HFFc6 (cell line): ENCODE results near the gene PNP. TPM values are rescaled to one million over a fixed set of nuclear protein-coding genes. Genes with fewer than 3 reads are reported as not detected.

ENCODE experiments used
- DNase-seq: peaks from one replicate; pipeline ENCODE4 v3.0.0-alpha.2; 2018
- H3K27ac Mint-ChIP-seq: 2 replicates; pipeline ENCODE4 v1.8.0; 2020; ENCODE audit warnings: mild to moderate bottlenecking, mixed read lengths
- H3K27me3 Mint-ChIP-seq: 2 replicates; pipeline ENCODE4 v1.8.0; 2021; ENCODE audit warnings: mild to moderate bottlenecking, moderate library complexity, mixed read lengths; ENCODE audit not compliant: insufficient read depth
- H3K36me3 Mint-ChIP-seq: 2 replicates; pipeline ENCODE4 v1.8.0; 2021; ENCODE audit warnings: low read depth, mixed read lengths
- H3K4me1 Mint-ChIP-seq: 2 replicates; pipeline ENCODE4 v1.8.0; 2020; ENCODE audit warnings: low read depth, mixed read lengths
- H3K4me3 Mint-ChIP-seq: 2 replicates; pipeline ENCODE4 v1.8.0; 2020; ENCODE audit warnings: mild to moderate bottlenecking, moderate library complexity, mixed read lengths
- H3K9me3 Mint-ChIP-seq: 2 replicates; pipeline ENCODE4 v1.8.0; 2020; ENCODE audit warnings: mild to moderate bottlenecking, mixed read lengths
- total RNA-seq, 6 experiments: library from RNA; stranded (reverse); fragmentation: NEBNext Ultra II Directional; extraction: Animal tissue kit (Norgen Biotek cat#: 25700); gene quantifications; 2 replicates in 1 of 6; 3 replicates in 5 of 6; pipeline ENCODE4 v1.2.3, GENCODE V29; 2021
- TF ChIP-seq, protein P1 (sequence below): fragments of 200-600 bp; sonication (generic); IDR thresholded peaks from 2 replicates; pipeline ENCODE4 v1.5.0; 2021; ENCODE audit warnings: antibody characterized with exemption, mild to moderate bottlenecking

Gene PNP
- total RNA-seq, 6 experiments from 2014 or later, result 19.8 to 32.3 (median 25.7) TPM

DNA sequence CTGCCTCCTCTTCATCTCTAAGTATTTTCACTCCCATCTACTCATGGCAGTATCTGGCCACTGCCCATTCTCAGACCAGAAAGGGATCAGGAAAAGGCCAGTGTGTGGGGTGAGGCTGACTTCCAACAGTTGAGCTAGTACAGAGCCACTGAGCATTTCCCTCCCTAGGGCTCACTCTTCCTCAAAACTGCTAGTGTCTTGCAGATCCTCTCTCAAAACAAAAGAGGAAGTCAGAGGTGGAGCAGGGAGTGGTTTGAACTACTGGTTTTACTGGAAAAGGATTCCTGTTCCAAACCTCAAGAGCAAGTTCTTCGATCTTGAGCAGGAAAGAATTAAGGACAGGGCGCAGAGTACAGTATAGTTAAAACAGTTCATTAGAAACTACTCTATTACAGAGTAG, 24.4 kb downstream of the PNP start:
- H3K9me3 Mint-ChIP-seq, result no peaks in the 10 kb centered on the region
- peaks cover 50% of the 10 kb centered on the region for H3K4me1 Mint-ChIP-seq
- no peaks in the 10 kb centered on the region; the same call in 1 of the 2 replicates for H3K36me3 Mint-ChIP-seq
- no peak overlapping the region for H3K27ac Mint-ChIP-seq
- peaks cover 4% of the 10 kb centered on the region for H3K27me3 Mint-ChIP-seq
- TF ChIP-seq, protein P1, sequence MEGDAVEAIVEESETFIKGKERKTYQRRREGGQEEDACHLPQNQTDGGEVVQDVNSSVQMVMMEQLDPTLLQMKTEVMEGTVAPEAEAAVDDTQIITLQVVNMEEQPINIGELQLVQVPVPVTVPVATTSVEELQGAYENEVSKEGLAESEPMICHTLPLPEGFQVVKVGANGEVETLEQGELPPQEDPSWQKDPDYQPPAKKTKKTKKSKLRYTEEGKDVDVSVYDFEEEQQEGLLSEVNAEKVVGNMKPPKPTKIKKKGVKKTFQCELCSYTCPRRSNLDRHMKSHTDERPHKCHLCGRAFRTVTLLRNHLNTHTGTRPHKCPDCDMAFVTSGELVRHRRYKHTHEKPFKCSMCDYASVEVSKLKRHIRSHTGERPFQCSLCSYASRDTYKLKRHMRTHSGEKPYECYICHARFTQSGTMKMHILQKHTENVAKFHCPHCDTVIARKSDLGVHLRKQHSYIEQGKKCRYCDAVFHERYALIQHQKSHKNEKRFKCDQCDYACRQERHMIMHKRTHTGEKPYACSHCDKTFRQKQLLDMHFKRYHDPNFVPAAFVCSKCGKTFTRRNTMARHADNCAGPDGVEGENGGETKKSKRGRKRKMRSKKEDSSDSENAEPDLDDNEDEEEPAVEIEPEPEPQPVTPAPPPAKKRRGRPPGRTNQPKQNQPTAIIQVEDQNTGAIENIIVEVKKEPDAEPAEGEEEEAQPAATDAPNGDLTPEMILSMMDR, result no peak
- no peak overlapping the region for H3K4me3 Mint-ChIP-seq
- no peak for DNase-seq

DNA sequence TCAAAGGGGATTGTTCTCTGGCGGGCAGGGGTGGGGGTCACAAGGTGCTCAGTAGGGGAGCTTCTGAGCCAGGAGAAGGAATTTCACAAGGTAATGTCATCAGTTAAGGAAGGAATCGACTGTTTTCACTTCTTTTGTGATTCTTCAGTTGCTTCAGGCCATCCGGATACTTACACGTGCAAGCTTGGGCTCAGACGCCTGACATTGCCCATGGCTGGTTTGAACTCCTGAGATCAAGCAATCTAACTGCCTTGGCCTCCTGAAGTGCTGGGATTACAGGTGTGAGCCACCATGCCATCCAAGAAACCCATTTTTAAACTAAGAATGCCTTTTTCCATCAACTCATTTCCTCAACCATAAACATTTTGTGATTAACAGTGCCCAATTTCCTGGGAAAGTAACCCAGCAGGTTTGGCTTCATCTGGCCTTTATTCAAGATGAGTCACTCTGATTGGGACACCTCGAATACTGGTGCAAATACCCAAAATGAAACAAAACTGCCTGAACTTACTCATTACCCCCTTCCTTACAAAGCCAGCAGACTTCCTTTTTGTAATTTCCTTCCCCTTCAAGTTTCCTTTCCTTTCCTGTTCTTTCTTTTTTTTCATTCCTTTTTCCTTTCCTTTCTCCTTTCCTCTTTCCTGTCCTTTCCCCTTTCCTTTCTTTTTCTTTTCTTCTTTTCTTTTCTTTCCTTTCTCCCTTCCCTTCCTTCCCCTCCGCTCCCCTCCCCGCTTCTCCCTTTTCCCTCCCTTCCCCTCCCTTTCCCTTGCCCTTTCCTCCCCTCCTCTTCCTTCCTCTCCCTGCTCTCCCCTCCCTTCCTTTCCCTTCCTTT, 25.9 kb downstream of the PNP start:
- TF ChIP-seq, protein P1, result no peak
- Mint-ChIP-seq H3K4me3 (no peak overlapping the region), H3K27ac (no peak overlapping the region), H3K4me1 (peaks cover 40% of the 10 kb centered on the region), H3K9me3 (no peaks in the 10 kb centered on the region), H3K36me3 (no peaks in the 10 kb centered on the region; the same call in 1 of the 2 replicates), H3K27me3 (peaks cover 4% of the 10 kb centered on the region)
- no peak for DNase-seq

DNA sequence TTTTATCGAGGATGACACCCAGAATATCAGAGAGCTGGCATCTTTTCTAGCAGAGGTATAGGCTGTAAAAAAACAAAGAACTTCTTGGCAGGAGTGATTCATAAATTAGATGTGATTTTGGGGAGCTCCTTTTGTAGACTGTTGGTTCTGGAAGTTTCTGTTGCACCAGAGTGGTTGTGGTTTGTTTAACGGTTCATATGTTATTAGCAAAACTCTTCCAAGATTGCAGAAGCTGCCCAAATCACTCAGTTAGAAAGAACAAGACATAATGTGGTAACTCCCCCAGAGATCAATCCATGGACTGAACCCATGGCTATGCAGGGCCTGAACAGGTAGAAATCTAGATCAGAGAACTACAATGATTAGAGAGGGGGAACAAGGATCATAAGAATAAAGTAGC, 29.4 kb downstream of the PNP start:
- H3K4me3 Mint-ChIP-seq, result no peak overlapping the region
- no peak for DNase-seq
- H3K27me3 Mint-ChIP-seq, result peaks cover 2% of the 10 kb centered on the region
- TF ChIP-seq, protein P1, result no peak
- H3K9me3 Mint-ChIP-seq, result no peaks in the 10 kb centered on the region; the same call in 1 of the 2 replicates
- H3K36me3 Mint-ChIP-seq, result no peaks in the 10 kb centered on the region; the same call in 1 of the 2 replicates
- H3K4me1 Mint-ChIP-seq, result peaks cover 21% of the 10 kb centered on the region
- H3K27ac Mint-ChIP-seq, result no peak overlapping the region

DNA sequence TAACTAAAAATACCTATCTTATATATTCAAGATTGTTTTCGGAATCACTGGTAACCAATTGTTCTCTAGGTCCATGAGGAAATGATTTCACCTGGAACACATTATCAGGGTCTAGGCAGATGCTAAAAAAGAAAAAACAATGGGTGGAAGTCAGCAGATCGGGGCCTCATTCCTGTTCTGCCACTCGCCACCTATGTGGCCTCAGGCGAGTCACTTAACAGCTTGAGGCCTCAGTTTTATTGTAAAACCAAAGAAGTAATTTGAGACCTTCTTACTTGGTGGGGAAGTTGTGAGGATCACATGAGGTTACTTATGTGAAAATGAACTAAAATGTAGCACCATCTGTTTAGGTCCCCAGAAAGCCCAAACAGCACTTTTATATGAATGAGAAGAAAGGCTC, 29.9 kb downstream of the PNP start:
- Mint-ChIP-seq H3K4me1 (peaks cover 19% of the 10 kb centered on the region), H3K27me3 (peaks cover 2% of the 10 kb centered on the region), H3K27ac (no peak overlapping the region), H3K36me3 (no peaks in the 10 kb centered on the region; the same call in 1 of the 2 replicates), H3K9me3 (no peaks in the 10 kb centered on the region; the same call in 1 of the 2 replicates), H3K4me3 (no peak overlapping the region)
- TF ChIP-seq, protein P1, result no peak
- DNase-seq, result no peak

DNA sequence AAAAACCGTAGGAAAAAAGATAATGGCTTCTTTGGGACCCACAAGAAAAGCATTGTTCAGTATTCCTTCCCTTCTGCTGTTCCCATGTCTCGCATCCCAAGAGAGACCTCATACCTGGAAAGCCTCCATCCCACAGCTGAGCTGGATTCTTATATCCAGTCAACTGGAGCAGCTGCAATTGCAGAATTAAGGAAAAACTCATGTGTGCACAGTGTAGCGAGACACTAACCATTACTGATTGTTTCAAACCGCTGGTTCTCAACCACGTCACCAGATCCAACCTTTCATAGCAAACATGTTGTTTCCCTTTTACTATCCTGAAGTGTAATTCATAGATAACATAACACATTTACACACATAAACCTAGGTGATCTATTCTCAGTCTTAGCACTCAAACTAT, 30.7 kb downstream of the PNP start:
- no peak overlapping the region for H3K4me3 Mint-ChIP-seq
- peaks cover 17% of the 10 kb centered on the region for H3K4me1 Mint-ChIP-seq
- H3K27me3 Mint-ChIP-seq, result peaks cover 2% of the 10 kb centered on the region

More for the DNA sequence above, 30.7 kb downstream of the PNP start:
- TF ChIP-seq, protein P1, result no peak
- H3K36me3 Mint-ChIP-seq, result no peaks in the 10 kb centered on the region; the same call in 1 of the 2 replicates
- H3K27ac Mint-ChIP-seq, result no peak overlapping the region
- DNase-seq, result no peak
- H3K9me3 Mint-ChIP-seq, result no peaks in the 10 kb centered on the region; the same call in 1 of the 2 replicates
